GM23248 (cell line): Measurements from ENCODE around the gene ZNF771. TPM values are rescaled to one million over a fixed set of nuclear protein-coding genes. Genes with fewer than 3 reads are reported as not detected.
A peak's percentile ranks its signal among the peaks of the same experiment; 100 is the strongest.

Experiments used
- DNase-seq: peaks from one replicate; pipeline ENCODE4 v3.0.0-alpha.2; 2015
- H2AFZ ChIP-seq: fragments of 200-600 bp; sonication (generic); 2 replicates; pipeline ENCODE4 v1.6.1; 2016; ENCODE audit warnings: antibody characterized with exemption
- H3F3A ChIP-seq: fragments of 200-600 bp; sonication (generic); 2 replicates; pipeline ENCODE4 v1.6.1; 2016; ENCODE audit warnings: mild to moderate bottlenecking, antibody characterized with exemption, mixed run types; ENCODE audit not compliant: insufficient read depth
- H3K27ac ChIP-seq: fragments of 200-600 bp; sonication (generic); 2 replicates; pipeline ENCODE4 v1.5.1; 2016; ENCODE audit warnings: mild to moderate bottlenecking
- H3K27me3 ChIP-seq: fragments of 200-600 bp; sonication (generic); replicated peaks from 2 replicates; pipeline ENCODE4 v1.6.1; 2016; ENCODE audit warnings: mild to moderate bottlenecking; ENCODE audit not compliant: insufficient read depth
- H3K36me3 ChIP-seq: fragments of 200-600 bp; sonication (generic); 2 replicates; pipeline ENCODE4 v1.6.1; 2016; ENCODE audit warnings: low read depth, mild to moderate bottlenecking
- H3K4me1 ChIP-seq: fragments of 200-600 bp; sonication (generic); 2 replicates; pipeline ENCODE4 v1.6.1; 2016; ENCODE audit warnings: mild to moderate bottlenecking; ENCODE audit not compliant: insufficient read depth
- H3K4me2 ChIP-seq: fragments of 200-600 bp; sonication (generic); one replicate; pipeline ENCODE4 v1.6.1; 2016; ENCODE audit warnings: mild to moderate bottlenecking; ENCODE audit not compliant: unreplicated experiment
- H3K4me3 ChIP-seq: fragments of 200-600 bp; sonication (generic); 2 replicates; pipeline ENCODE4 v1.5.1; 2016; ENCODE audit warnings: mild to moderate bottlenecking
- H3K79me2 ChIP-seq: fragments of 200-600 bp; sonication (generic); 2 replicates; pipeline ENCODE4 v1.6.1; 2016; ENCODE audit warnings: mild to moderate bottlenecking; ENCODE audit not compliant: insufficient read depth
- H3K9ac ChIP-seq: fragments of 200-600 bp; sonication (generic); 2 replicates; pipeline ENCODE4 v1.6.1; 2016; ENCODE audit warnings: mild to moderate bottlenecking
- H3K9me2 ChIP-seq: fragments of 200-600 bp; sonication (generic); 2 replicates; pipeline ENCODE4 v1.6.1; 2016; ENCODE audit warnings: mixed run types, mild to moderate bottlenecking, moderate library complexity; ENCODE audit not compliant: insufficient read depth
- H3K9me3 ChIP-seq: fragments of 200-600 bp; sonication (generic); one replicate; pipeline ENCODE4 v1.6.1; 2017; ENCODE audit warnings: low read depth
- H4K20me1 ChIP-seq: fragments of 200-600 bp; sonication (generic); 2 replicates; pipeline ENCODE4 v1.6.0; 2016; ENCODE audit not compliant: insufficient read depth
- EZH2 ChIP-seq: fragments of 200-600 bp; sonication (generic); IDR thresholded peaks from 2 replicates; pipeline ENCODE4 v1.6.1; 2018; ENCODE audit warnings: antibody characterized with exemption, mild to moderate bottlenecking; ENCODE audit not compliant: insufficient read depth, poor library complexity, severe bottlenecking
- EZH2phosphoT487 ChIP-seq: fragments of 200-600 bp; sonication (generic); IDR thresholded peaks from 2 replicates; pipeline ENCODE4 v1.6.1; 2018; ENCODE audit warnings: antibody characterized with exemption, moderate library complexity, mild to moderate bottlenecking, low read depth; ENCODE audit not compliant: insufficient read depth
- WGBS, 2 experiments: methylation state at CpG; one replicate each; pipeline ENCODE4 v1.1.6; 2015 to 2017; ENCODE audit warnings: low lambda C conversion rate in 2 of 2, low coverage in 1 of 2; ENCODE audit errors: missing lambda C conversion rate in 2 of 2; 5-methylcytosine and 5-hydroxymethylcytosine counted together
- in situ Hi-C: fragments of 300-500 bp; cut with MboI; formaldehyde crosslinking; loops from 2 replicates; pipeline ENCODE4 v1.15.0; 2020
- polyA plus RNA-seq: library from polyadenylated mRNA; unstranded; fragments of >200 nt; fragmentation: Nextera tagmentation; extraction: Ambion mirVana; gene quantifications from 2 replicates; pipeline ENCODE4 v1.2.1, GENCODE V29; 2016
- total RNA-seq: library from RNA; depleted of rRNA; stranded (reverse); fragments of >200 nt; shearing (Covaris generic); gene quantifications from 2 replicates; pipeline ENCODE4 v1.2.3, GENCODE V29; 2014

ZNF771 gene
- total and polyA plus RNA-seq, 2 experiments from 2014 or later, result 17.6 to 20.1 TPM

GRCh38 chr16:30401768-30402425, 5.5 kb upstream of the ZNF771 start:
- 0 out of 2 replicates have a peak, but pooled peaks cover 13% of the 10 kb centered on the region for H3F3A ChIP-seq
- H2AFZ ChIP-seq, result no peak overlapping the region
- DNase-seq, result no peak
- in situ Hi-C loops, result loop anchor here (25.0 kb wide), 1 partner anchor 290 kb away; the partner anchor contains the start of genes GDPD3 and MAPK3
- no peak for TF ChIP-seq EZH2
- TF ChIP-seq EZH2phosphoT487, result no peak
- H3K79me2 ChIP-seq, result peaks cover 6% of the 10 kb centered on the region
- no peak overlapping the region for H3K4me3 ChIP-seq
- H4K20me1 ChIP-seq, result no peaks in the 10 kb centered on the region
- H3K27me3 ChIP-seq, result no peaks in the 10 kb centered on the region
- no peaks in the 10 kb centered on the region for H3K9me2 ChIP-seq
- no peaks in the 10 kb centered on the region for H3K36me3 ChIP-seq
- H3K9me3 ChIP-seq, result no peaks in the 10 kb centered on the region
- H3K27ac ChIP-seq, result no peak overlapping the region
- H3K4me1 ChIP-seq, result peaks cover 4% of the 10 kb centered on the region; the same call in 1 of the 2 replicates
- H3K9ac ChIP-seq, result no peak overlapping the region
- WGBS, 2 experiments, result 77 to 84% methylated on average over 8 of the region's 8 CpGs
- no peak overlapping the region for H3K4me2 ChIP-seq

DNA sequence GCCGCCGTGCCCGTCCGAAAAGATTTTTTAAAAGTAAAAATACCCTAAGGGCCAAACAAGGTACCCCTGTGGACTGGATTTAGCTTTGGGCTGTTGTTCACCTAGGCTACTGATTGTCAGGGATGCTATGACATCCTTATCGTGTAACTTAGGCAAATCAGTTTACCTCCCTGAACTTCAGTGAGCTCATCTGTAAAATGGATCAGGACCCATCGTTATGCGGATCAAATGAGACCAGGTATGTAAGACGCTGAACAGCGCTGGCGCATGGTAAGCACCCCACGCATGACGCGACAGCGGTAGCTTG, 658 bp upstream of the ZNF771 start:
- no peak for DNase-seq
- H3K36me3 ChIP-seq, result no peaks in the 10 kb centered on the region
- H3K4me3 ChIP-seq, result peak overlapping the region; percentile 78
- H2AFZ ChIP-seq, result peak overlapping the region; percentile 89
- peak overlapping the region; percentile 79 for H3K4me2 ChIP-seq
- in situ Hi-C loops, result loop anchor here (25.0 kb wide), 1 partner anchor 294 kb away; the partner anchor contains the start of genes GDPD3 and MAPK3
- no peaks in the 10 kb centered on the region for H3K27me3 ChIP-seq
- no peak for TF ChIP-seq EZH2
- TF ChIP-seq EZH2phosphoT487, result no peak
- H4K20me1 ChIP-seq, result no peaks in the 10 kb centered on the region
- peak overlapping the region; percentile 79 for H3K27ac ChIP-seq
- H3F3A ChIP-seq, result peaks cover 13% of the 10 kb centered on the region
- H3K9me3 ChIP-seq, result no peaks in the 10 kb centered on the region
- WGBS, 2 experiments, result 18 to 19% methylated on average over 14 of the region's 14 CpGs
- peak overlapping the region; percentile 89 for H3K9ac ChIP-seq
- no peaks in the 10 kb centered on the region for H3K9me2 ChIP-seq
- H3K79me2 ChIP-seq, result peaks cover 25% of the 10 kb centered on the region
- peaks cover 22% of the 10 kb centered on the region for H3K4me1 ChIP-seq

DNA sequence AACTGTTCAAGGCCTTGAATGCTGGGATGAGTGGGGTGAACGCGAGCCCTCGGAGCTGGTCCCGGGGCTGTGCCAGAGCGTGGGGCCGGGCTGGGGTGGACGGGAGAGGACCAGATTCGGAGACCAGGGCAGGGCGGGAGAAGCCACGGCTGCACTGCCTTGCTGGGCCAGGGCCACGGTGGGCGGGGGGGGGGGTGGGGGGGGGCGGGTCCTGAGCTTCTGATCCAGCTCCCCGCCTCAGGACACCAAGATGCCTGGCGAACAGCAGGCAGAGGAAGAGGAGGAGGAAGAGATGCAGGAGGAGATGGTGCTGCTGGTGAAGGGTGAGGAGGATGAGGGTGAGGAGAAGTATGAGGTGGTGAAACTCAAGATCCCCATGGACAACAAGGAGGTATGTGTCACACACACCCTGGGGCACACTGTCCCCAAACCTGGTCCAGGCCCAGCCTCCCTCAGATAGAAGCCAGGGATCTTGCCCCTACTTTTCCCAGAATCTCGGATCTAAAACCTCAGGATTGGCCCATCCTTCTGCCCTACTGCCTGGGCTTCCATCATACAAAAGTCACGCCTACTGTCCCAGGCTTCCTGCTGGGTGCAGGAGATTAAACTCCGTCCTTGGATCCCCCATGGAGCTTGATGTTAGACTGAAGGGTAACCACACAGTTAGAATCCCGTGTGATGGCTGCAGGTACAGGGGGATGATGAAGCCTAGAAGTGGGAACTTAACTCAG, 563 bp downstream of the ZNF771 start:
- Histone ChIP-seq H3K27ac (peak overlapping the region; percentile 79), H3K4me1 (peaks cover 22% of the 10 kb centered on the region), H3K36me3 (peaks cover 3% of the 10 kb centered on the region; the same call in 1 of the 2 replicates), H3K4me3 (peak overlapping the region; percentile 78), H3K9ac (peak overlapping the region; percentile 89), H3F3A (peaks cover 13% of the 10 kb centered on the region), H3K27me3 (no peaks in the 10 kb centered on the region), H2AFZ (peak overlapping the region; percentile 89), H3K79me2 (peaks cover 37% of the 10 kb centered on the region), H3K9me2 (no peaks in the 10 kb centered on the region), H4K20me1 (no peaks in the 10 kb centered on the region), H3K4me2 (peak overlapping the region; percentile 79), H3K9me3 (no peaks in the 10 kb centered on the region)
- TF ChIP-seq EZH2 (no peak), EZH2phosphoT487 (no peak)
- WGBS, 2 experiments, result 6 to 10% methylated on average over 13 to 18 of the region's 19 CpGs
- peak; percentile 56 for DNase-seq
- in situ Hi-C loops, result loop anchor here (25.0 kb wide), 1 partner anchor 296 kb away; the partner anchor contains the start of genes GDPD3 and MAPK3
